Measurements from ENCODE around the gene PHF13.

PHF13 gene

DNA sequence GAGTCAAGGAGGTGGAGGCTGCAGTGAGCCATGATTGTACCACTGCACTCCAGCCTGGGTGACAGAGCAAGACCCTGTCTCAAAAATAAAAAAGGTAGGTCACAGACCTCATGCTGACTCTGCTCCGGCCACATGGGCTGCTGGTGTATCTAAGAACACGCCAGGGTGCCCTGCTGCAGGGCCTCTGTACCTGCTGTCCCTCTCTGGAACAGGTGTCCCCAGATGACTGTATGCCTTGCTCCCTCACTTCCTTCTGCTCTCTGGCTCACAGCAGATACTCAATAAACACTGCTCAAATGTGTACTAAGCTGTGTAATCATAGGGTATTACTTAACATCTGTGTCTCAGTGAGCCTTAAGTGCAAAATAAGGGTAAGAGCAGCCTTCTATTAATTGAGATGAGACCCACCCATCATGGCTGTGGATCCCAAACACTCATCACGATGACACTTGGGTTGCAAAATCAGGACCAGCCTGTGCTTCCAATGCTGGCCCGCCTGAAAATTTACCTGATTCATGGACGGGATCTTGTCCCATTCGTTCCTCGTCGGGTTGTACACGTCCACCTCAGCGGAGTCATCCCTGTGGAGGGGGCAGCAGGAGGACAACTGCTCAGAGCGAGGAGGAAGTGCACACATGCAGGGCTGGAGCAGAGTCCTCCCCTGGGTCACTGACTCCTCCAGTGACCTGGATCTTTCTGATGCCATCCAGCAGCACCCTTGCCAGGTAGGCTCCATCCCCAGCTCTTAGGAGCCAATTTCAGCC lies 18.4 kb upstream of the PHF13 start:
- Histone ChIP-seq H3K9me2 (ENCODE audit: low read depth, low read length) (no peaks in the 10 kb centered on the region), H3K27ac (ENCODE audit: low read depth, low read length, poor library complexity, severe bottlenecking) (no peak overlapping the region), H2AFZ (ENCODE audit: low read length) (no peak overlapping the region), H3K9ac (ENCODE audit: low read length) (no peak overlapping the region), H3K4me3 (ENCODE audit: low read depth, low read length, poor library complexity, severe bottlenecking) (no peak overlapping the region), H3K79me2 (ENCODE audit: insufficient read depth, low read length) (peaks cover 10% of the 10 kb centered on the region), H3K4me2 (ENCODE audit: low read length) (no peak overlapping the region), H3K9me3 (ENCODE audit: low read length) (no peaks in the 10 kb centered on the region), H3K27me3 (ENCODE audit: insufficient read depth, low read length) (no peaks in the 10 kb centered on the region), H3F3A (ENCODE audit: insufficient read depth, low read length) (no peaks in the 10 kb centered on the region), H3K36me3 (ENCODE audit: insufficient read depth, low read length) (peaks cover 93% of the 10 kb centered on the region), H4K20me1 (ENCODE audit: insufficient read depth, low read length) (no peaks in the 10 kb centered on the region), H3K4me1 (ENCODE audit: insufficient read depth, low read length, severe bottlenecking) (peaks cover 46% of the 10 kb centered on the region)
- TF ChIP-seq, protein P1, sequence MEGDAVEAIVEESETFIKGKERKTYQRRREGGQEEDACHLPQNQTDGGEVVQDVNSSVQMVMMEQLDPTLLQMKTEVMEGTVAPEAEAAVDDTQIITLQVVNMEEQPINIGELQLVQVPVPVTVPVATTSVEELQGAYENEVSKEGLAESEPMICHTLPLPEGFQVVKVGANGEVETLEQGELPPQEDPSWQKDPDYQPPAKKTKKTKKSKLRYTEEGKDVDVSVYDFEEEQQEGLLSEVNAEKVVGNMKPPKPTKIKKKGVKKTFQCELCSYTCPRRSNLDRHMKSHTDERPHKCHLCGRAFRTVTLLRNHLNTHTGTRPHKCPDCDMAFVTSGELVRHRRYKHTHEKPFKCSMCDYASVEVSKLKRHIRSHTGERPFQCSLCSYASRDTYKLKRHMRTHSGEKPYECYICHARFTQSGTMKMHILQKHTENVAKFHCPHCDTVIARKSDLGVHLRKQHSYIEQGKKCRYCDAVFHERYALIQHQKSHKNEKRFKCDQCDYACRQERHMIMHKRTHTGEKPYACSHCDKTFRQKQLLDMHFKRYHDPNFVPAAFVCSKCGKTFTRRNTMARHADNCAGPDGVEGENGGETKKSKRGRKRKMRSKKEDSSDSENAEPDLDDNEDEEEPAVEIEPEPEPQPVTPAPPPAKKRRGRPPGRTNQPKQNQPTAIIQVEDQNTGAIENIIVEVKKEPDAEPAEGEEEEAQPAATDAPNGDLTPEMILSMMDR (IDR thresholded peaks at IDR 0.05; ENCODE audit: low read length), result no peak
- no peak for TF ChIP-seq EZH2 (IDR thresholded peaks at IDR 0.05; ENCODE audit: borderline replicate concordance, low read length)

GRCh38 chr1:6596351-6596750 lies 17.2 kb upstream of the PHF13 start:
- Histone ChIP-seq H3K4me1 (ENCODE audit: insufficient read depth, low read length, severe bottlenecking) (peaks cover 46% of the 10 kb centered on the region), H3F3A (ENCODE audit: insufficient read depth, low read length) (no peaks in the 10 kb centered on the region), H3K27me3 (ENCODE audit: insufficient read depth, low read length) (no peaks in the 10 kb centered on the region), H3K4me2 (ENCODE audit: low read length) (no peak overlapping the region), H3K36me3 (ENCODE audit: insufficient read depth, low read length) (peaks cover 90% of the 10 kb centered on the region), H3K27ac (ENCODE audit: low read depth, low read length, poor library complexity, severe bottlenecking) (no peak overlapping the region), H3K9me3 (ENCODE audit: low read length) (no peaks in the 10 kb centered on the region), H4K20me1 (ENCODE audit: insufficient read depth, low read length) (no peaks in the 10 kb centered on the region), H3K9me2 (ENCODE audit: low read depth, low read length) (no peaks in the 10 kb centered on the region), H3K4me3 (ENCODE audit: low read depth, low read length, poor library complexity, severe bottlenecking) (no peak overlapping the region), H3K9ac (ENCODE audit: low read length) (no peak overlapping the region), H2AFZ (ENCODE audit: low read length) (no peak overlapping the region), H3K79me2 (ENCODE audit: insufficient read depth, low read length) (peaks cover 22% of the 10 kb centered on the region)
- TF ChIP-seq, protein P1 (IDR thresholded peaks at IDR 0.05; ENCODE audit: low read length), result no peak
- TF ChIP-seq EZH2 (IDR thresholded peaks at IDR 0.05; ENCODE audit: borderline replicate concordance, low read length), result no peak

- no peaks in the 10 kb centered on the region for H3F3A ChIP-seq (ENCODE audit: insufficient read depth, low read length)
- peaks cover 27% of the 10 kb centered on the region for H3K79me2 ChIP-seq (ENCODE audit: insufficient read depth, low read length)
- peaks cover 82% of the 10 kb centered on the region for H3K36me3 ChIP-seq (ENCODE audit: insufficient read depth, low read length)
- no peak overlapping the region for H3K4me3 ChIP-seq (ENCODE audit: low read depth, low read length, poor library complexity, severe bottlenecking)
- no peak overlapping the region for H3K4me2 ChIP-seq (ENCODE audit: low read length)
- no peaks in the 10 kb centered on the region for H3K9me2 ChIP-seq (ENCODE audit: low read depth, low read length)
- no peak for TF ChIP-seq EZH2 (IDR thresholded peaks at IDR 0.05; ENCODE audit: borderline replicate concordance, low read length)
- TF ChIP-seq, protein P1 (IDR thresholded peaks at IDR 0.05; ENCODE audit: low read length), result no peak
- H2AFZ ChIP-seq (ENCODE audit: low read length), result no peak overlapping the region
- H3K27ac ChIP-seq (ENCODE audit: low read depth, low read length, poor library complexity, severe bottlenecking), result no peak overlapping the region
- no peaks in the 10 kb centered on the region for H3K9me3 ChIP-seq (ENCODE audit: low read length)
- no peaks in the 10 kb centered on the region for H4K20me1 ChIP-seq (ENCODE audit: insufficient read depth, low read length)
- no peaks in the 10 kb centered on the region for H3K27me3 ChIP-seq (ENCODE audit: insufficient read depth, low read length)
- H3K4me1 ChIP-seq (ENCODE audit: insufficient read depth, low read length, severe bottlenecking), result peaks cover 40% of the 10 kb centered on the region
- H3K9ac ChIP-seq (ENCODE audit: low read length), result no peak overlapping the region
These were observed 16.4 kb upstream of the PHF13 start for GRCh38 chr1:6596886-6597776.

Measured in OCI-LY1 (cell line).